Pancreas (tissue), 10 donors: ENCODE results near the gene MLX. TPM values are rescaled to one million over a fixed set of nuclear protein-coding genes. Genes with fewer than 3 reads are reported as not detected.
A peak's percentile ranks its signal among the peaks of the same experiment; 100 is the strongest.

ENCODE experiments used
- ATAC-seq, 4 donors: fragments of 200-7000 bp; cut with Tn5 transposase; one replicate each; pipeline versions ENCODE4 v1.8.0 to v1.9.1; 2020; ENCODE audit warnings: mild to moderate bottlenecking in 4 of 4, moderate library complexity in 4 of 4
- DNase-seq, 6 donors: peaks; one replicate each; pipeline ENCODE4 v3.0.0-alpha.2; 2020
- FAIRE-seq: peaks from 2 replicates; lab custom pipeline; 2012; peaks lifted over from hg19 to GRCh38; lab: Jason Lieb, UNC
- H3K27ac ChIP-seq, 4 donors: fragments of 200-600 bp; sonication (generic); 1 replicate in 3 of 4; 2 replicates in 1 of 4; pipeline versions ENCODE4 v1.5.0 to v1.8.0; 2020
- H3K27me3 ChIP-seq, 4 donors: fragments of 200-600 bp; one replicate each; pipeline ENCODE4 v1.8.0; 2021
- H3K36me3 ChIP-seq, 3 donors: fragments of 200-600 bp; sonication (generic) in 1 of 3; one replicate each; pipeline versions ENCODE4 v1.5.0 to v1.8.0; 2020 to 2021
- H3K4me1 ChIP-seq, 3 donors: fragments of 200-600 bp; one replicate each; pipeline ENCODE4 v1.8.0; 2021
- H3K4me3 ChIP-seq, 4 donors: fragments of 200-600 bp; sonication (generic) in 2 of 4; one replicate each; pipeline versions ENCODE4 v1.5.0 to v1.8.0; 2020 to 2021
- H3K9me3 ChIP-seq, 4 donors: fragments of 200-600 bp; one replicate each; pipeline ENCODE4 v1.8.0; 2021
- CTCF ChIP-seq, 4 donors: fragments of 200-600 bp; sonication (generic) in 3 of 4; IDR thresholded peaks; one replicate each; pipeline versions ENCODE4 v1.5.0 to v1.8.0; 2021; ENCODE audit warnings: antibody characterized with exemption in 4 of 4
- WGBS, 2 donors: extraction: QIAGEN DNeasy Blood & Tissue Kit; methylation state at CpG; one replicate each; pipeline ENCODE4 v1.1.7; 2013; 5-methylcytosine and 5-hydroxymethylcytosine counted together
- intact Hi-C, 3 donors: fragments of 100-400 bp; cut with DNase I; formaldehyde crosslinking; loops; one replicate each; pipeline versions ENCODE4 v1.11.1 to v1.14.2; 2022
- polyA plus RNA-seq, 2 donors: library from polyadenylated mRNA; stranded (reverse); fragments of 200-250 nt; gene quantifications; one replicate each; pipeline ENCODE4 v1.2.3, GENCODE V29; 2013
- total RNA-seq, 6 donors: library from RNA; stranded (reverse); fragmentation: NEBNext Ultra II Directional in 4 of 6; extraction: Animal tissue kit (Norgen Biotek cat#: 25700) in 4 of 6; gene quantifications; one replicate each; pipeline versions ENCODE4 v1.2.1 to v1.2.4, GENCODE V29; 2021 to 2023
- donor health status: healthy with polysubstance abuse.
- donor health status: DM: no; HTN: no; CAD: no; lungs with moderate emphysema.
- donor health status: DM: no; HTN: no; CAD: no.
- donor health status: control.
- donor health status: control.
- donor health status: Bipolar disorder and iron deficiency.
- donor health status: DM: yes; HTN: yes; CAD: no.
- donor health status: DM: no; HTN: no; CAD: no.
- donor health status: DM: no; HTN: no; CAD: no.
- donor health status: DM: yes; HTN: yes; CAD: no.

Gene MLX
- total and polyA plus RNA-seq, 8 donors, result 18.6 to 44.5 (median 25.2) TPM

- peaks cover 6 to 20% (median 8%) of the 10 kb centered on the region in 3 donors for H3K4me1 ChIP-seq
- H3K4me3 ChIP-seq, result no peak overlapping the region
- FAIRE-seq (no peak), DNase-seq (no peak), ATAC-seq (no peak)
- H3K27me3 ChIP-seq, result no peaks in the 10 kb centered on the region
- intact Hi-C loops, result loop anchor here in 2 of 3 donors (5.0 to 10.0 kb wide), 2 partner anchors 95 to 208 kb away; no protein-coding TSS in a partner anchor
- no peak for TF ChIP-seq CTCF (IDR thresholded peaks at IDR 0.05)
- 79 to 86% methylated on average over 9 of the region's 9 CpGs for WGBS, 2 donors
- no peaks in the 10 kb centered on the region for H3K36me3 ChIP-seq
- H3K9me3 ChIP-seq, result no peaks in the 10 kb centered on the region
- H3K27ac ChIP-seq, result peak overlapping the region in 1 of 4 donors; percentile 16
Measured at GRCh38 chr17:42522263-42522790, 44.6 kb upstream of the MLX start.

GRCh38 chr17:42522798-42523278 lies 44.1 kb upstream of the MLX start:
- no peak overlapping the region for H3K4me3 ChIP-seq
- no peak for TF ChIP-seq CTCF (IDR thresholded peaks at IDR 0.05)
- H3K9me3 ChIP-seq, result no peaks in the 10 kb centered on the region
- intact Hi-C loops, result loop anchor here in 2 of 3 donors (5.0 to 10.0 kb wide), 2 partner anchors 96 to 208 kb away; no protein-coding TSS in a partner anchor
- H3K4me1 ChIP-seq, result peaks cover 6 to 17% (median 8%) of the 10 kb centered on the region in 3 donors
- FAIRE-seq, result no peak
- no peaks in the 10 kb centered on the region for H3K27me3 ChIP-seq
- WGBS, 2 donors, result 92 to 95% methylated on average over 6 to 8 of the region's 8 CpGs
- H3K36me3 ChIP-seq, result no peaks in the 10 kb centered on the region
- no peak for ATAC-seq
- DNase-seq, result no peak
- H3K27ac ChIP-seq, result no peak overlapping the region

- Histone ChIP-seq H3K27ac (no peak overlapping the region), H3K4me3 (no peak overlapping the region), H3K9me3 (no peaks in the 10 kb centered on the region), H3K4me1 (peaks cover 5 to 6% (median 6%) of the 10 kb centered on the region in 3 donors), H3K36me3 (no peaks in the 10 kb centered on the region), H3K27me3 (no peaks in the 10 kb centered on the region)
- ATAC-seq, result no peak
- 84 to 87% methylated on average over 2 of the region's 2 CpGs for WGBS, 2 donors
- intact Hi-C loops, result loop anchor here in 1 of 3 donors (10.0 kb wide), 1 partner anchor 210 kb away; no protein-coding TSS in a partner anchor
- TF ChIP-seq CTCF (IDR thresholded peaks at IDR 0.05), result no peak
- DNase-seq, result no peak
- FAIRE-seq, result no peak
Measured at GRCh38 chr17:42525221-42525620, 41.7 kb upstream of the MLX start.

- intact Hi-C loops, result loop anchor here in 1 of 3 donors (10.0 kb wide), 1 partner anchor 211 kb away; no protein-coding TSS in a partner anchor
- FAIRE-seq (no peak), DNase-seq (peak in 1 of 6 donors; percentile 7), ATAC-seq (peak in 1 of 4 donors; percentile 14)
- no peak for TF ChIP-seq CTCF (IDR thresholded peaks at IDR 0.05)
- WGBS, 2 donors, result 66 to 77% methylated on average over 6 of the region's 6 CpGs
- Histone ChIP-seq H3K4me1 (peaks cover 9 to 13% (median 10%) of the 10 kb centered on the region in 3 donors), H3K4me3 (no peak overlapping the region), H3K27ac (no peak overlapping the region), H3K36me3 (no peaks in the 10 kb centered on the region), H3K27me3 (no peaks in the 10 kb centered on the region), H3K9me3 (no peaks in the 10 kb centered on the region)
Measured at GRCh38 chr17:42526031-42526444, 40.9 kb upstream of the MLX start.

- no peak for TF ChIP-seq CTCF (IDR thresholded peaks at IDR 0.05)
- no peak for DNase-seq
- H3K4me1 ChIP-seq, result peaks cover 9 to 21% (median 14%) of the 10 kb centered on the region in 3 donors
- ATAC-seq, result no peak
- H3K4me3 ChIP-seq, result no peak overlapping the region
- no peaks in the 10 kb centered on the region for H3K36me3 ChIP-seq
- no peak overlapping the region for H3K27ac ChIP-seq
- H3K9me3 ChIP-seq, result no peaks in the 10 kb centered on the region
- no peaks in the 10 kb centered on the region for H3K27me3 ChIP-seq
- intact Hi-C loops, result loop anchor here in 1 of 3 donors (10.0 kb wide), 1 partner anchor 213 kb away; no protein-coding TSS in a partner anchor
- no peak for FAIRE-seq
- WGBS, 2 donors, result 74% methylated on average over 6 of the region's 6 CpGs
Measured at GRCh38 chr17:42527932-42528331, 39.0 kb upstream of the MLX start.
